CD4-positive, alpha-beta T cell treated with Interleukin-10 for 1 hour (primary cell): ENCODE measurements around the gene CDC20.
A peak's percentile ranks its signal among the peaks of the same experiment; 100 is the strongest.

Experiments used
- DNase-seq: peaks from one replicate; pipeline ENCODE4 v3.0.0-alpha.2; 2020

CDC20 gene

GRCh38 chr1:43329995-43330751 is 28.6 kb upstream of the CDC20 start:
- DNase-seq: peak; percentile 3

GRCh38 chr1:43331688-43332087 is 27.1 kb upstream of the CDC20 start:
- DNase-seq: no peak

- DNase-seq: no peak
Measured at GRCh38 chr1:43334453-43335205, 24.2 kb upstream of the CDC20 start.

GRCh38 chr1:43337588-43337987 is 21.2 kb upstream of the CDC20 start, which contains the start of gene MPL:
MPL (plus strand) TSS chr1:43337818; CDS start chr1:43337849, 31 bp downstream.
- no peak for DNase-seq

- DNase-seq: no peak
Measured at GRCh38 chr1:43338001-43338400, 20.8 kb upstream of the CDC20 start.

GRCh38 chr1:43339584-43340232 is 19.1 kb upstream of the CDC20 start:
- no peak for DNase-seq

GRCh38 chr1:43340559-43340958 is 18.2 kb upstream of the CDC20 start:
- no peak for DNase-seq

- DNase-seq: no peak
Measured at GRCh38 chr1:43344267-43344850, 14.4 kb upstream of the CDC20 start.

- DNase-seq: no peak
Measured at GRCh38 chr1:43345120-43345519, 13.7 kb upstream of the CDC20 start.

GRCh38 chr1:43346636-43347035 is 12.1 kb upstream of the CDC20 start:
- no peak for DNase-seq

GRCh38 chr1:43348343-43348808 is 10.4 kb upstream of the CDC20 start:
- DNase-seq: no peak

GRCh38 chr1:43348809-43349593 is 9.8 kb upstream of the CDC20 start:
- DNase-seq: peak; percentile 85

GRCh38 chr1:43349594-43350306 is 9.0 kb upstream of the CDC20 start:
- no peak for DNase-seq

GRCh38 chr1:43350976-43351375 is 7.8 kb upstream of the CDC20 start:
- DNase-seq: no peak

- no peak for DNase-seq
Measured at GRCh38 chr1:43351421-43352350, 7.1 kb upstream of the CDC20 start.

- no peak for DNase-seq
Measured at GRCh38 chr1:43352351-43352705, 6.5 kb upstream of the CDC20 start.

GRCh38 chr1:43352881-43353280 is 5.9 kb upstream of the CDC20 start:
- DNase-seq: no peak

GRCh38 chr1:43354471-43354870 is 4.3 kb upstream of the CDC20 start:
- DNase-seq: no peak

- DNase-seq: no peak
Measured at GRCh38 chr1:43354936-43355335, 3.8 kb upstream of the CDC20 start.

GRCh38 chr1:43357251-43357650 is 1.5 kb upstream of the CDC20 start:
- no peak for DNase-seq
